NB4 (cell line): ENCODE data around the gene METTL4.

ENCODE experiments used
- DNase-seq: peaks from one replicate; pipeline ENCODE4 v3.0.0; 2010; ENCODE audit warnings: low read depth
- H3K4me3 ChIP-seq: one replicate; pipeline ENCODE4 v1.5.1; 2011; ENCODE audit warnings: mild to moderate bottlenecking, low read depth, low read length, moderate library complexity
- MYC ChIP-seq: IDR thresholded peaks from 2 replicates; pipeline ENCODE4 v1.6.1; 2011; ENCODE audit warnings: low read depth, low read length
- POLR2A ChIP-seq: IDR thresholded peaks from 2 replicates; pipeline ENCODE4 v1.6.1; 2011; ENCODE audit warnings: mild to moderate bottlenecking; ENCODE audit not compliant: insufficient read length; ENCODE audit errors: extremely low read depth
- TF ChIP-seq, protein P1 (sequence below): IDR thresholded peaks from 2 replicates; pipeline ENCODE4 v1.6.1; 2011; ENCODE audit warnings: low read depth, low read length
- TF ChIP-seq, protein P2 (sequence below): IDR thresholded peaks from one replicate; pipeline ENCODE4 v1.5.1; 2012; ENCODE audit warnings: low read depth, low read length

METTL4 gene

DNA sequence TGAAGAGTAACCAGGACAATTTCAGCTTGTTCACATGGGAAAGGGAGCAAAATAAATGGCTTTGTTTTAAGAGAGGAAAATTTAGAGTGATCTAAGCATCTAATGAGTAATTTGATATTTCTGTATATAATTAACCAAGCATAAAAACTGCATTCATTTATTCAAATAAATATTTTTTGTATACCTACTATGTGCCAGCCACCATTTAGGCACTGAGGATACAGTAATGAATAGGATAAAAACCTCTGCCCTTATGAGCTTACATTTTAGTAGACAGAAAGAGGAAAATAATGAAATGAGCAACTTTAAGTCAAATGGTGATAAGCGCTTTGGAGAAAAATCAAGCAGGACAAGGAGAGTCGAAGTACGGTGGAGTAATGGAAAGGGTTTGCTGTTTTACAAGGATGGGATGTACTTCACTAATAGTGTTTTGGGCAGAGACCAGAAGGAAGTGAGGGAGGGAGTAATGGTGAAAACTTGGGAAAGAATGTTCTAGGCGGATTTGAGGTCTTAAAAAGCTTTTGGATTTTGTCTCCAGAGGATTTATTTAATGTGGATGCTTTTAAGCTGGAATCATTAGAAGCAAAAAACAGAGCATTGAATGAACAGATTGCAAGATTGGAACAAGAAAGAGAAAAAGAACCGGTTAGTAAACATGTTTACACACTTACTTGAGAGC is 17.5 kb upstream of the METTL4 start:
- TF ChIP-seq POLR2A (no peak), MYC (no peak)
- TF ChIP-seq, protein P1, sequence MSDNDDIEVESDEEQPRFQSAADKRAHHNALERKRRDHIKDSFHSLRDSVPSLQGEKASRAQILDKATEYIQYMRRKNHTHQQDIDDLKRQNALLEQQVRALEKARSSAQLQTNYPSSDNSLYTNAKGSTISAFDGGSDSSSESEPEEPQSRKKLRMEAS: no peak
- TF ChIP-seq, protein P2, sequence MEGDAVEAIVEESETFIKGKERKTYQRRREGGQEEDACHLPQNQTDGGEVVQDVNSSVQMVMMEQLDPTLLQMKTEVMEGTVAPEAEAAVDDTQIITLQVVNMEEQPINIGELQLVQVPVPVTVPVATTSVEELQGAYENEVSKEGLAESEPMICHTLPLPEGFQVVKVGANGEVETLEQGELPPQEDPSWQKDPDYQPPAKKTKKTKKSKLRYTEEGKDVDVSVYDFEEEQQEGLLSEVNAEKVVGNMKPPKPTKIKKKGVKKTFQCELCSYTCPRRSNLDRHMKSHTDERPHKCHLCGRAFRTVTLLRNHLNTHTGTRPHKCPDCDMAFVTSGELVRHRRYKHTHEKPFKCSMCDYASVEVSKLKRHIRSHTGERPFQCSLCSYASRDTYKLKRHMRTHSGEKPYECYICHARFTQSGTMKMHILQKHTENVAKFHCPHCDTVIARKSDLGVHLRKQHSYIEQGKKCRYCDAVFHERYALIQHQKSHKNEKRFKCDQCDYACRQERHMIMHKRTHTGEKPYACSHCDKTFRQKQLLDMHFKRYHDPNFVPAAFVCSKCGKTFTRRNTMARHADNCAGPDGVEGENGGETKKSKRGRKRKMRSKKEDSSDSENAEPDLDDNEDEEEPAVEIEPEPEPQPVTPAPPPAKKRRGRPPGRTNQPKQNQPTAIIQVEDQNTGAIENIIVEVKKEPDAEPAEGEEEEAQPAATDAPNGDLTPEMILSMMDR: no peak
- no peak overlapping the region for H3K4me3 ChIP-seq

DNA sequence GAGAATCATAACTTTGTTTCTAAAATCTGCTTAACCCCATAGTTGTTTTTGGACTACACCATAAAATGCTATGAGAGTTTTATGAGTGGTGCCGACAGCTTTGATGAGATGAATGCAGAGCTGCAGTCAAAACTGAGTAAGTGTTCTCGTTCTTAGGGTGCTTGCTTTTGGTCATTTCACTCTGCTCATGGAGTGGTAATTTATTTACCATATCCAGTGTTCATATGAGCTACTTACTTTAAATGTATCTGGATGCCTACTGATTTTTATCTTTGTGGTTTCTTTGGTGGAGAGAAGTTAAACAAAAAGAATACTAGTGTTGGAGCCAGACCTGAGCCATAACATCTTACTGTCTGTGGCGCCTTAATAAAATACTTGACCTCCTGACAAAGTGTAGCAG is 16.5 kb upstream of the METTL4 start:
- no peak for DNase-seq
- no peak for TF ChIP-seq POLR2A
- TF ChIP-seq, protein P2: no peak
- TF ChIP-seq, protein P1: no peak
- TF ChIP-seq MYC: no peak

More for the DNA sequence above, 17.5 kb upstream of the METTL4 start:
- no peak for DNase-seq

DNA sequence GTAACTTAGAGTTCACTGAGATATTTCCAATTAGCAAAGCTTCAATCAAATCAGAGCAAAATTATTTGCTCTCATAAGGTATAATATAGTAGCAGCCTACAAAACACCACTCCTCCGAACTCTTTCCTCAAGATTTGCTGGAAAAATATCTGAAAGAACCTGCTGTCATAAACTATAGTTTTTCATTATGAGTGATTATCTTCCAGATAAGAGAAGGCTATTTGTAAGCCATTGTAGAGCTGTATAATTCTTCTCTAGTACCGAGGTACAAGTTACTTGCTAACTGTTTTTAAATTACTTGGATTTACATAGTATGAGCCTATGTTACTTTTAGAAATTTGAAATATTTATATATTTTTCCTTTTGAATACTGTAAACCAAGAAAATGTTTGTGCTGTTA is 2.1 kb upstream of the METTL4 start:
- TF ChIP-seq POLR2A (no peak), MYC (no peak)
- TF ChIP-seq, protein P2: no peak
- peak overlapping the region; percentile 92 for H3K4me3 ChIP-seq
- DNase-seq: no peak

More for the DNA sequence above, 16.5 kb upstream of the METTL4 start:
- H3K4me3 ChIP-seq: no peak overlapping the region

- H3K4me3 ChIP-seq: peak overlapping the region; percentile 92
- no peak for DNase-seq
- TF ChIP-seq POLR2A (no peak), MYC (no peak)
- TF ChIP-seq, protein P1: no peak
- TF ChIP-seq, protein P2: no peak
Measured at GRCh38 chr18:2572892-2573291, 1.6 kb upstream of the METTL4 start.

DNA sequence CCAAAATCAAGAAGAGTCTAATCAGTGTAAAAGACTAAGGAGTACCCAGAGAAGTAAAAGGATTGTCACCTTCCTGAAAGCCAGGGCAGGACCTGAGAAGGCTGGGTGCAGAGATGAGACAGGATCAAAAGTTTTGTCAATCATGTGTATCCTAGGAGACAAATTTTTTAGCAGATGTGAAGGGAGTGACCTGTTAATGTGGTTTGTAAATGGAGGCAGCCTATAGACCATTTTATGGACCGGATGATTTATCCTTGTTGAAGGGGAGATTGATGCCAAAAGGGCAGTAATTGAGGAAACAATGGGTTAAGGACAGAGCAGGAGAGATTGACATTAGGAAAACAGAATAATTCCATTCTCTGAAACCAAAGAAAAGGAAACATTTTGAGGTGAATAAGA is 865 bp upstream of the METTL4 start:
- peak overlapping the region; percentile 92 for H3K4me3 ChIP-seq
- DNase-seq: peak; percentile 19
- TF ChIP-seq POLR2A: no peak
- TF ChIP-seq, protein P2: no peak
- TF ChIP-seq, protein P1: no peak
- TF ChIP-seq MYC: no peak

- H3K4me3 ChIP-seq: peak overlapping the region; percentile 92
- DNase-seq: peak; percentile 77
- no peak for TF ChIP-seq MYC
- TF ChIP-seq, protein P1: no peak
- TF ChIP-seq POLR2A: no peak
- TF ChIP-seq, protein P2: no peak
Measured at GRCh38 chr18:2570772-2571199, 519 bp downstream of the METTL4 start.
